NT2/D1 (cell line): ENCODE measurements around the gene IFNL3.

Experiments used
- YY1 ChIP-seq: IDR thresholded peaks from 2 replicates; pipeline ENCODE4 v1.6.1; 2011; ENCODE audit not compliant: insufficient read length, insufficient read depth
- ZNF274 ChIP-seq: IDR thresholded peaks from 2 replicates; pipeline ENCODE4 v1.6.1; 2011; ENCODE audit warnings: mild to moderate bottlenecking, low read depth, low read length

DNA sequence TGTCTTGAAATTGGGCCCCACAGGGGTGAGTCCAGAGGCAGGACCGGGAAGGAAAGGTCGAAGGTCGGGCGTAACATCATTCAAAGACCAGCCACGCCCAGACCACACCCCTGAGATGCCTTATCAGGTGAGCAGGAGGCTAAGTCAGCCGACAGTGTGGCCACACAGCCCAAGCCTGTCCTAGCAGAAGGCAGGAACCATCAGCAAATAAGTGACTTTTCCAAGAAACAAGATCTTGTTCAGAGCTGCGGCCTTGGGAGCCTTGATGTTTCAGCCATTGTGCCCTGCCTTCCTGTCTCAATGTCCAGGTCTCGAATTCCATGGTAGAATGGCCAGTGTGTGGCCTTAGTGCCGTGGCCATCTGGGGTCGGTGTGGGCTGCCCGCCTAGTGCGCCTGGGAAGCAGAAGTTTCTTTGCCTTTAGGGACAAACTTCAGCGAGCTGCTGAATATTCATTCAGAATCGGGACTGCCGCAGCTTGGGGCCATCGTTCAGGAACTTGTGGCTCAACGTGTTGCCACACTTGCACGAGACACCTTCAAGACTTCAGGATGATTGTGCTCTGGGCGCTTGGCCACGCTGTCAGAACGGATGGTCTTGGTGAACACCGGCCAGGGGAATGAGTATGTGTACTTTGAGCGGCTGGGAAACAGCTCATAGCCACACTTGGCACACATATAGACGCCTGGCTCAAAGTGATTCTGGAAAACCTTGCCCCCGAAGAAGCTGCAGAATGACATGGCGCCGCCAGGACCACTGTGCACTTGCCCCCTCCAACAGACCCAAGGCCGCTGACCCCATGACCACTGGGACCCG, 9.9 kb upstream of the IFNL3 start:
- no peak for TF ChIP-seq YY1
- TF ChIP-seq ZNF274: no peak
